ENCODE data around the gene ZNF672. TPM values are rescaled to one million over a fixed set of nuclear protein-coding genes. Genes with fewer than 3 reads are reported as not detected.

Gene ZNF672
- total and polyA plus RNA-seq, 2 of the 13 experiments (the other 11 are each of a cell fraction or from before 2014, with no cell fraction given) = 17.2 to 22.9 TPM

GRCh38 chr1:248862998-248863881, 25.2 kb downstream of the ZNF672 start (continued):
- TF ChIP-seq, protein P1, sequence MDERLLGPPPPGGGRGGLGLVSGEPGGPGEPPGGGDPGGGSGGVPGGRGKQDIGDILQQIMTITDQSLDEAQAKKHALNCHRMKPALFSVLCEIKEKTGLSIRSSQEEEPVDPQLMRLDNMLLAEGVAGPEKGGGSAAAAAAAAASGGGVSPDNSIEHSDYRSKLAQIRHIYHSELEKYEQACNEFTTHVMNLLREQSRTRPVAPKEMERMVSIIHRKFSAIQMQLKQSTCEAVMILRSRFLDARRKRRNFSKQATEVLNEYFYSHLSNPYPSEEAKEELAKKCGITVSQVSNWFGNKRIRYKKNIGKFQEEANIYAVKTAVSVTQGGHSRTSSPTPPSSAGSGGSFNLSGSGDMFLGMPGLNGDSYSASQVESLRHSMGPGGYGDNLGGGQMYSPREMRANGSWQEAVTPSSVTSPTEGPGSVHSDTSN (CRISPR knock-in tag; IDR thresholded peaks at IDR 0.05) = no peak
- TF ChIP-seq ADNP (CRISPR knock-in tag; IDR thresholded peaks at IDR 0.05) = no peak
- TF ChIP-seq GLI4 (CRISPR knock-in tag; IDR thresholded peaks at IDR 0.05; ENCODE audit: borderline replicate concordance) = no peak
- TF ChIP-seq NR2F6 (IDR thresholded peaks at IDR 0.05) = peak; percentile 25; the same call in 1 of the 2 replicates
- TF ChIP-seq NR2F6 (CRISPR knock-in tag; IDR thresholded peaks at IDR 0.05) = peak; percentile 36
- no peak for TF ChIP-seq ZBTB3 (CRISPR knock-in tag; IDR thresholded peaks at IDR 0.05; ENCODE audit: borderline replicate concordance, low read depth)
- peak; percentile 77; the same call in 1 of the 2 replicates for TF ChIP-seq MTA1 (CRISPR knock-in tag; IDR thresholded peaks at IDR 0.05; ENCODE audit: borderline replicate concordance)
- peak; percentile 82 for TF ChIP-seq ZNF280D (CRISPR knock-in tag; IDR thresholded peaks at IDR 0.05)
- TF ChIP-seq GABPA (IDR thresholded peaks at IDR 0.05; ENCODE audit: low read depth, low read length) = no peak
- 0 out of 2 replicates have a peak, but pooled peaks have one; percentile 37 for TF ChIP-seq GABPA (CRISPR knock-in tag; IDR thresholded peaks at IDR 0.05; ENCODE audit: low read depth)
- TF ChIP-seq DMAP1 (CRISPR knock-in tag; IDR thresholded peaks at IDR 0.05) = peak; percentile 65; the same call in 1 of the 2 replicates
- no peak for TF ChIP-seq JUNB (CRISPR knock-in tag; IDR thresholded peaks at IDR 0.05; ENCODE audit: borderline replicate concordance)
- TF ChIP-seq ZNF83 (CRISPR knock-in tag; IDR thresholded peaks at IDR 0.05; ENCODE audit: borderline replicate concordance) = no peak; the same call in 1 of the 2 replicates
- TF ChIP-seq ARID5B (CRISPR knock-in tag; IDR thresholded peaks at IDR 0.05) = peak; percentile 23; the same call in 1 of the 2 replicates
- TF ChIP-seq FOXC1 (CRISPR knock-in tag; IDR thresholded peaks at IDR 0.05; ENCODE audit: borderline replicate concordance) = peak; percentile 94
- peak; percentile 50; the same call in 1 of the 2 replicates for TF ChIP-seq ZNF205 (CRISPR knock-in tag; IDR thresholded peaks at IDR 0.05)
- TF ChIP-seq ISX (CRISPR knock-in tag; conservative IDR thresholded peaks at IDR 0.05) = no peak
- TF ChIP-seq ZNF468 (CRISPR knock-in tag; IDR thresholded peaks at IDR 0.05) = no peak
- no peak for TF ChIP-seq ZNF678 (CRISPR knock-in tag; IDR thresholded peaks at IDR 0.05)
- TF ChIP-seq ELF1 (CRISPR knock-in tag; IDR thresholded peaks at IDR 0.05) = no peak

Data from HepG2 (cell line).